Neural progenitor cell (in vitro differentiated cells): ENCODE results near the gene FBN2. TPM values are rescaled to one million over a fixed set of nuclear protein-coding genes. Genes with fewer than 3 reads are reported as not detected.

Source experiments
- DNase-seq: peaks from one replicate; pipeline ENCODE4 v3.0.0-alpha.2; 2016; ENCODE audit warnings: low spot score
- H2AFZ ChIP-seq: fragments of 200-600 bp; sonication (generic); replicated peaks from 2 replicates; pipeline ENCODE4 v1.6.1; 2016; ENCODE audit warnings: antibody characterized with exemption
- H3F3A ChIP-seq: fragments of 200-600 bp; sonication (generic); 2 replicates; pipeline ENCODE4 v1.6.1; 2016; ENCODE audit warnings: antibody characterized with exemption, low read depth
- H3K27ac ChIP-seq: fragments of 200-600 bp; sonication (generic); 2 replicates; pipeline ENCODE4 v1.5.1; 2016; ENCODE audit warnings: mild to moderate bottlenecking
- H3K27me3 ChIP-seq: fragments of 200-600 bp; sonication (generic); 2 replicates; pipeline ENCODE4 v1.6.1; 2016; ENCODE audit warnings: mild to moderate bottlenecking, moderate library complexity
- H3K36me3 ChIP-seq: fragments of 200-600 bp; sonication (generic); 2 replicates; pipeline ENCODE4 v1.5.1; 2016
- H3K4me1 ChIP-seq: fragments of 200-600 bp; sonication (generic); 2 replicates; pipeline ENCODE4 v1.6.1; 2016; ENCODE audit warnings: mixed run types
- H3K4me2 ChIP-seq: fragments of 200-600 bp; sonication (generic); 2 replicates; pipeline ENCODE4 v1.6.1; 2016
- H3K4me3 ChIP-seq: fragments of 200-600 bp; sonication (generic); 2 replicates; pipeline ENCODE4 v1.5.1; 2016
- H3K79me2 ChIP-seq: fragments of 200-600 bp; sonication (generic); 2 replicates; pipeline ENCODE4 v1.6.1; 2016; ENCODE audit warnings: low read depth
- H3K9ac ChIP-seq: fragments of 200-600 bp; sonication (generic); 2 replicates; pipeline ENCODE4 v1.6.1; 2016
- H3K9me3 ChIP-seq: fragments of 200-600 bp; sonication (generic); 2 replicates; pipeline ENCODE4 v1.5.1; 2016; ENCODE audit warnings: low read depth
- H4K20me1 ChIP-seq: fragments of 200-600 bp; sonication (generic); 2 replicates; pipeline ENCODE4 v1.6.1; 2016; ENCODE audit warnings: low read depth
- H3K27ac Mint-ChIP-seq: 3 replicates; pipeline ENCODE4 v1.8.0; 2021; ENCODE audit warnings: mixed read lengths
- H3K27me3 Mint-ChIP-seq: 2 replicates; pipeline ENCODE4 v1.8.0; 2022; ENCODE audit warnings: low read depth, mild to moderate bottlenecking, inconsistent platforms, moderate library complexity, mixed read lengths; ENCODE audit not compliant: insufficient read depth
- H3K36me3 Mint-ChIP-seq: 3 replicates; pipeline ENCODE4 v1.8.0; 2021; ENCODE audit warnings: mixed read lengths
- H3K4me1 Mint-ChIP-seq: 3 replicates; pipeline ENCODE4 v1.8.0; 2021; ENCODE audit warnings: mixed read lengths
- H3K4me3 Mint-ChIP-seq: 3 replicates; pipeline ENCODE4 v1.8.0; 2021; ENCODE audit warnings: mild to moderate bottlenecking, moderate library complexity, mixed read lengths
- H3K9me3 Mint-ChIP-seq: 3 replicates; pipeline ENCODE4 v1.8.0; 2020; ENCODE audit warnings: mixed read lengths
- EZH2 ChIP-seq: fragments of 200-600 bp; sonication (generic); IDR thresholded peaks from 2 replicates; pipeline ENCODE4 v1.6.1; 2017; ENCODE audit warnings: antibody characterized with exemption, mild to moderate bottlenecking, moderate library complexity
- EZH2phosphoT487 ChIP-seq: fragments of 200-600 bp; sonication (generic); IDR thresholded peaks from 2 replicates; pipeline ENCODE4 v1.6.1; 2017; ENCODE audit warnings: antibody characterized with exemption
- total RNA-seq: library from RNA; depleted of rRNA; stranded (reverse); fragments of >200 nt; gene quantifications from 2 replicates; pipeline ENCODE4 v1.2.3, GENCODE V29; 2015; ENCODE audit warnings: low replicate concordance
- TF ChIP-seq, protein P1 (sequence below): fragments of 200-600 bp; sonication (generic); IDR thresholded peaks from 2 replicates; pipeline ENCODE4 v1.5.1; 2017; ENCODE audit warnings: antibody characterized with exemption, mild to moderate bottlenecking

Gene FBN2
- total RNA-seq, 1 donor from 2014 or later, result 88.1 TPM

DNA sequence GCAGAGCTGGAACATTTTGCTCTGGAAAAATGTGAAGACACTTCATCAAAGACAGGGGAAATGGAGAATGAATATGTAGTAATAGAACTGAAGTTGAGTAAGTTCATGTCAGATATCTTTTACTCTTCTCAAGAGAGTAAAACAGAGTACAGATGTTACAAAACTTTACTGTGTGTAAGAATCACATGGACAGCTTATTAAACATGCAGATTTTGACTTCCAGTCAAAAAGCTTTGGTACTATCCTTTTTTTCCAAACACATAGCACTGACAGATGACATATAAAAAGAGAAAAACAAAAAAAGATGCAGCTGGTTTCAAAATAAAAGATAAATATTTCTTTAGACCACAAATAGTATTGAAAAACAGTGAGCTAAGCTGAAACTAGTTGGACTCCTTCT lies 115.4 kb downstream of the FBN2 start:
- TF ChIP-seq, protein P1, sequence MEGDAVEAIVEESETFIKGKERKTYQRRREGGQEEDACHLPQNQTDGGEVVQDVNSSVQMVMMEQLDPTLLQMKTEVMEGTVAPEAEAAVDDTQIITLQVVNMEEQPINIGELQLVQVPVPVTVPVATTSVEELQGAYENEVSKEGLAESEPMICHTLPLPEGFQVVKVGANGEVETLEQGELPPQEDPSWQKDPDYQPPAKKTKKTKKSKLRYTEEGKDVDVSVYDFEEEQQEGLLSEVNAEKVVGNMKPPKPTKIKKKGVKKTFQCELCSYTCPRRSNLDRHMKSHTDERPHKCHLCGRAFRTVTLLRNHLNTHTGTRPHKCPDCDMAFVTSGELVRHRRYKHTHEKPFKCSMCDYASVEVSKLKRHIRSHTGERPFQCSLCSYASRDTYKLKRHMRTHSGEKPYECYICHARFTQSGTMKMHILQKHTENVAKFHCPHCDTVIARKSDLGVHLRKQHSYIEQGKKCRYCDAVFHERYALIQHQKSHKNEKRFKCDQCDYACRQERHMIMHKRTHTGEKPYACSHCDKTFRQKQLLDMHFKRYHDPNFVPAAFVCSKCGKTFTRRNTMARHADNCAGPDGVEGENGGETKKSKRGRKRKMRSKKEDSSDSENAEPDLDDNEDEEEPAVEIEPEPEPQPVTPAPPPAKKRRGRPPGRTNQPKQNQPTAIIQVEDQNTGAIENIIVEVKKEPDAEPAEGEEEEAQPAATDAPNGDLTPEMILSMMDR, result no peak
- TF ChIP-seq EZH2phosphoT487, result no peak
- TF ChIP-seq EZH2, result no peak
- Histone ChIP-seq H3K79me2 (no peaks in the 10 kb centered on the region), H3K27me3 (no peaks in the 10 kb centered on the region), H3K9me3 (no peaks in the 10 kb centered on the region), H3K36me3 (no peaks in the 10 kb centered on the region), H3K4me2 (no peak overlapping the region), H3K4me3 (no peak overlapping the region), H4K20me1 (no peaks in the 10 kb centered on the region), H3F3A (no peaks in the 10 kb centered on the region), H2AFZ (no peak overlapping the region), H3K27ac (no peak overlapping the region), H3K4me1 (peaks cover 17% of the 10 kb centered on the region), H3K9ac (no peak overlapping the region)
- Mint-ChIP-seq H3K4me1 (peaks cover 9% of the 10 kb centered on the region), H3K27me3 (no peaks in the 10 kb centered on the region), H3K4me3 (no peak overlapping the region), H3K27ac (no peak overlapping the region), H3K36me3 (peaks cover 2% of the 10 kb centered on the region), H3K9me3 (no peaks in the 10 kb centered on the region)
- DNase-seq, result no peak

DNA sequence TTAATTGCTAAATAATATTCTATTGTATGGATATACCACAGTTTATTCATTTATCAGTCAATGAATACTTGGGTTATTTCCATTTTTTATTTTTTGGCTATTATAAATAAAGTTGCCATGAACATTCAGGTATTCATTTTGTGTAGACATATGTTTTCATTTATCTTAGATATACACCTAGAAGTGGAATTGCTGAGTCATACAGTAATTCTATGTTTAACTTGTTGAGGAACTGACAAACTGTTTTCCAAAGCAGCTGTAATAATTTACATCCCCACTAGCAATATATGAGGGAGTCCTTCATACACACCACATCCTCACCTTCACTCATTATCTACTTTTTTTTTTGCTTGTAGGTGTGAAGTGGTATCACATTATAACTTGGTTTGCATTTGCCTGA lies 123.6 kb downstream of the FBN2 start:
- H3K4me2 ChIP-seq, result no peak overlapping the region
- no peak overlapping the region for H2AFZ ChIP-seq
- H3K9ac ChIP-seq, result no peak overlapping the region
- no peak overlapping the region for H3K27ac ChIP-seq
- H3F3A ChIP-seq, result no peaks in the 10 kb centered on the region
- no peak overlapping the region for H3K4me3 Mint-ChIP-seq
- H3K36me3 Mint-ChIP-seq, result peaks cover 22% of the 10 kb centered on the region
- H3K9me3 ChIP-seq, result no peaks in the 10 kb centered on the region
- no peak overlapping the region for H3K4me3 ChIP-seq
- H3K27ac Mint-ChIP-seq, result no peak overlapping the region
- H3K9me3 Mint-ChIP-seq, result peaks cover 9% of the 10 kb centered on the region
- H3K4me1 Mint-ChIP-seq, result peaks cover 7% of the 10 kb centered on the region
- no peaks in the 10 kb centered on the region for H3K27me3 Mint-ChIP-seq
- H4K20me1 ChIP-seq, result no peaks in the 10 kb centered on the region
- H3K79me2 ChIP-seq, result no peaks in the 10 kb centered on the region
- TF ChIP-seq, protein P1, result no peak
- TF ChIP-seq EZH2, result no peak
- peaks cover 10% of the 10 kb centered on the region for H3K4me1 ChIP-seq
- H3K36me3 ChIP-seq, result no peaks in the 10 kb centered on the region
- no peaks in the 10 kb centered on the region for H3K27me3 ChIP-seq
- DNase-seq, result no peak

DNA sequence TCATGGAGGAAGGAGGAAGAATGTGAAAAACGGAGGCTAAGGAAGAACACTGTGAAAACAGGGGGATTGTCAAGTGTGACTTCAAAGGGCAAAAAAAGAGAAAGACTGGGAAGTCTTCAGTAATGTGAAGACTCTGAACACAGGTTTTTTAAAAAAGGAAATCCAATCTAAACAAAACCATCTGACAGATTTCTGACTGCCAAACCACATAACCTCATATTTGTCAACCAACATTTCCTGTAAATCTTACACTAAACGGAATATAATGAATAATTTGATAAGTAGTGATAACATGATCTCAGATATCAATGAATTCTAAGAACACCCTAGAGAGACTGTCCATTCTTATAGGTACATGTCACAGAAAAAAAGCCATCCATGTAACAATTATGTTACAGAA lies 124.7 kb downstream of the FBN2 start:
- H3K4me3 Mint-ChIP-seq, result no peak overlapping the region

More for the DNA sequence above, 124.7 kb downstream of the FBN2 start:
- no peak overlapping the region for H3K4me3 ChIP-seq
- no peak overlapping the region for H3K9ac ChIP-seq
- H3K4me2 ChIP-seq, result no peak overlapping the region
- H3K79me2 ChIP-seq, result no peaks in the 10 kb centered on the region
- no peak overlapping the region for H2AFZ ChIP-seq
- no peaks in the 10 kb centered on the region for H3K27me3 ChIP-seq
- no peak overlapping the region for H3K27ac ChIP-seq
- no peaks in the 10 kb centered on the region for H4K20me1 ChIP-seq
- DNase-seq, result no peak
- peaks cover 23% of the 10 kb centered on the region for H3K36me3 Mint-ChIP-seq
- no peaks in the 10 kb centered on the region for H3F3A ChIP-seq
- peaks cover 20% of the 10 kb centered on the region for H3K4me1 ChIP-seq
- peaks cover 10% of the 10 kb centered on the region for H3K4me1 Mint-ChIP-seq
- TF ChIP-seq EZH2 (no peak), EZH2phosphoT487 (no peak)
- TF ChIP-seq, protein P1, result no peak
- H3K9me3 Mint-ChIP-seq, result peaks cover 9% of the 10 kb centered on the region
- no peak overlapping the region for H3K27ac Mint-ChIP-seq
- H3K27me3 Mint-ChIP-seq, result no peaks in the 10 kb centered on the region
- H3K36me3 ChIP-seq, result no peaks in the 10 kb centered on the region
- H3K9me3 ChIP-seq, result no peaks in the 10 kb centered on the region
